ENCODE data around the gene USP3. TPM values are rescaled to one million over a fixed set of nuclear protein-coding genes. Genes with fewer than 3 reads are reported as not detected.

Gene USP3
- total RNA-seq, 1 donor from 2014 or later = 49.2 TPM

GRCh38 chr15:63494408-63494807 is 10.0 kb upstream of the USP3 start:
- intact Hi-C loops (cut with micrococcal nuclease) = loop anchor here (1.0 to 10.0 kb wide), 2 partner anchors 9 to 1400 kb away; no protein-coding TSS in a partner anchor
- peak; percentile 62 for DNase-seq
- no peak overlapping the region for H3K4me3 Mint-ChIP-seq
- no peaks in the 10 kb centered on the region for H3K9me3 Mint-ChIP-seq
- peak overlapping the region; percentile 68 for H3K27ac Mint-ChIP-seq
- peaks cover 2% of the 10 kb centered on the region for H3K36me3 Mint-ChIP-seq (ENCODE audit: low read depth)
- H3K27me3 Mint-ChIP-seq = no peaks in the 10 kb centered on the region
- peaks cover 44% of the 10 kb centered on the region for H3K4me1 Mint-ChIP-seq

- DNase-seq = peak; percentile 70
- peaks cover 51% of the 10 kb centered on the region for H3K4me1 Mint-ChIP-seq
- H3K27ac Mint-ChIP-seq = no peak overlapping the region
Observed at GRCh38 chr15:63495343-63495742, 9.1 kb upstream of the USP3 start.

GRCh38 chr15:63495780-63496488 is 8.5 kb upstream of the USP3 start:
- intact Hi-C loops (cut with micrococcal nuclease) = loop anchor here (10.0 kb wide), 1 partner anchor 1399 kb away; no protein-coding TSS in a partner anchor
- peak; percentile 58 for DNase-seq
- Mint-ChIP-seq H3K9me3 (no peaks in the 10 kb centered on the region), H3K4me3 (no peak overlapping the region), H3K27me3 (no peaks in the 10 kb centered on the region), H3K36me3 (ENCODE audit: low read depth) (peaks cover under 1% of the 10 kb centered on the region), H3K4me1 (peaks cover 54% of the 10 kb centered on the region), H3K27ac (peak overlapping the region; percentile 19)

More at GRCh38 chr15:63495343-63495742, 9.1 kb upstream of the USP3 start:
- H3K9me3 Mint-ChIP-seq = no peaks in the 10 kb centered on the region
- H3K36me3 Mint-ChIP-seq (ENCODE audit: low read depth) = peaks cover 2% of the 10 kb centered on the region
- no peak overlapping the region for H3K4me3 Mint-ChIP-seq
- intact Hi-C loops (cut with micrococcal nuclease) = loop anchor here (10.0 kb wide), 1 partner anchor 1399 kb away; no protein-coding TSS in a partner anchor
- H3K27me3 Mint-ChIP-seq = no peaks in the 10 kb centered on the region

DNA sequence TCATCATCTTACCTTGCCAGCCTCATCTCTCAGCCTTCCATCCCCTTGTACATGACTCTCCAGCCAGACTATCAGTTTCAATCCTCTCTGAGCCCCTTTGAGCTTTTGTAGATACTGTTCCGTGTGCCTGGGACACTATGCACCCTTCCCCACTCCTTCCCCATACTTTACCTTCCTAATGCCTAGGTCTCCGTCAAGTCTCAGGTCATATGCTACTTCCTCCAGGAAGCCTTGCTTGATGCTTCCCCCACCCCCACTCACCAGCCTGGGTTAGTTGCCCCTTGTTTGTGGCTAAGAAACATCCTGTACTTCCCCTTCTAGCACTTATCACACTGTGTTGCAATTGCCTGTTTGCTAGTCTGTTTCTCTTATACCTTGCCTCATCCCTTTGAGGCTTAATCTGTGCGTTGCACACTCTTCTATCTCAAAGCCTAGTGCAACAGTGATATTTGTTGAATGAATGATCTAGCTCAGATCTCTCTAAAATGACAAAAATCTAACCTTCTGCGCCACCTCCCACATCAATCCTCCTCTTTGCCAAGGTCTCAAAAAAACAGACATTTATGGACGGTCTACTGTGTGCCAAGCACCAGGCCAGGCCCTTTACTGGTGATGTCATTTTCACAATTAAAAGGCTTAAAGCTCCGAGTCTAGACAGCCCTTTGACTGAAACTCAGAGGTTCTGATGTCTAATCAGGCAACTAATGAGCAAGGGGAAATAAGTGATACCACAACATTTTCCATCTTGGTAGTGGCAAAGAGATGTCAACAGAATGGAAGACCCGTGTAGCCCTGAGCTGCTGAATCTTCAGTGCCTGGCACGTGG is 6.5 kb upstream of the USP3 start:
- Mint-ChIP-seq H3K4me1 (peaks cover 64% of the 10 kb centered on the region), H3K27me3 (no peaks in the 10 kb centered on the region), H3K4me3 (no peak overlapping the region), H3K27ac (no peak overlapping the region), H3K9me3 (no peaks in the 10 kb centered on the region), H3K36me3 (ENCODE audit: low read depth) (no peaks in the 10 kb centered on the region)
- intact Hi-C loops (cut with micrococcal nuclease) = loop anchor here (1.0 to 10.0 kb wide), 3 partner anchors 11 to 1397 kb away; no protein-coding TSS in a partner anchor
- peak; percentile 88 for DNase-seq

DNA sequence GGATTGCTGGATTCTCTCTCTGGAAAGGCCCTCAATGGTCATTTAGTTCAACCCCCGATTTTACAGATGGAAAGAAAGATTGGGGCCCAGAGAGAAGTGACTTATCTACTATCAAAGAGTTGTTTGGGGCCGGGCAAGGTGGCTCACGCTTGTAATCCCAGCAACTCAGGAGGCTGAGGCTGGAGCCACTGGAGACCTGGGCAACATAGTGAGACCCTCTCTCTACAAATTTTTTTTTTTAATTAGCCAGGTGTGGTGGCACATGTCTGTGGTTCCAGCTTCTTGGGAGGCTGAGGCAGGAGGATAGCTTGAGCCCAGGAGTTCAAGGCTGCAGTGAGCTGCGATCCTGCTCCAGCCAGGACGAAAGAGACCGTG is 5.2 kb upstream of the USP3 start:
- intact Hi-C loops (cut with micrococcal nuclease) = loop anchor here (10.0 kb wide), 1 partner anchor 1396 kb away; no protein-coding TSS in a partner anchor
- peaks cover 63% of the 10 kb centered on the region for H3K4me1 Mint-ChIP-seq
- no peaks in the 10 kb centered on the region for H3K27me3 Mint-ChIP-seq
- DNase-seq = no peak
- peak overlapping the region; percentile 77 for H3K27ac Mint-ChIP-seq
- H3K4me3 Mint-ChIP-seq = no peak overlapping the region
- peaks cover 2% of the 10 kb centered on the region for H3K36me3 Mint-ChIP-seq (ENCODE audit: low read depth)
- H3K9me3 Mint-ChIP-seq = no peaks in the 10 kb centered on the region

GRCh38 chr15:63499611-63500010 is 4.8 kb upstream of the USP3 start:
- no peaks in the 10 kb centered on the region for H3K9me3 Mint-ChIP-seq
- no peaks in the 10 kb centered on the region for H3K27me3 Mint-ChIP-seq
- peaks cover 2% of the 10 kb centered on the region for H3K36me3 Mint-ChIP-seq (ENCODE audit: low read depth)
- peaks cover 60% of the 10 kb centered on the region for H3K4me1 Mint-ChIP-seq
- intact Hi-C loops (cut with micrococcal nuclease) = loop anchor here (5.0 to 10.0 kb wide), 5 partner anchors 287 to 1395 kb away; partner anchors contain the start of genes CIAO2A and SNX1
- no peak overlapping the region for H3K4me3 Mint-ChIP-seq
- no peak for DNase-seq
- H3K27ac Mint-ChIP-seq = peak overlapping the region; percentile 57

DNA sequence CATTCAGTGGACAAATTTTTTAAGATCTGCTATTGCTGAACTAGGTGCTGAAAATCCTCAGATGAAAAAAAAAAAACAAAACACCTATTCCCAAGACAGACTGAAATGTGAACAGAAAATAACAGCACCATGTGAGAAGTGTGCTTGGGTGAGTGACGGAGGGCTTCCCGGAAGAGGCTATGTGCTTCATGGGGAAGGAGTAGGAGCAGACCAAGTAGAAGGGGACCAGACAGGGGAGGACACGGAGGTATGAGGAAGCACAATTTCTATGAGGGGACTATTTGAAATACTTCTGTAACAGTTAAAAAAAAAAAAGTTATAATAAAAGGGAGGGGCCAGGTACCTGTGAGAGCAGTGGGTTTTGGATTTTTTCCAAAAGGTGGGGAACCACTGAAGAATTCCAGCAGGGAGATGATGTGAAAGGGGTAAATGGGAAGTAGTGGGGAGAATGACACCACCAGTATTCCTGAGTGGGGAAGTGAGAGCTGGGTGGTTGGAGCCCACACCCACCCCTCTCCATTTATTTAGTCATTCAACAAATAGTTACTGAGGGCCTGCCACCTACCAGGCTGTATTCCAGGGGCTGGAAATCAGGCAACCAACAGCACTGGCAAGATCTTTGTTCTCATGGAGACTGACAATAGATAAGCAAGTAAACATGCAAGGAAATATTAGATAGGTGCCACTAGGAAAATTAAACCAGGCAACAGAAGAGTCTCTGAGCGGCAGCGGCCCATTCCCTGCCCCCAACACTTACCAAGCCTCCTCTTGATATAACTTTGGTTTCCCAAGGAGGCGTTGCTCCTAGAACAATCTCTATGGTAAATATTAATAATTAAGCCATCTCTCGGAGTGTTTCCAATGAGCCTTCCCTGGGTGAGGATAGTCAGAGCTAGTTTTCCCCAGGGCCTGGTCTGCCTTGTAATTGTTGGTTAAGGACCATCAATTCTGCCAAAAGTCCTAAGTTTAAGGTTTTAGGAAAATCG is 3.8 kb upstream of the USP3 start:
- DNase-seq = peak; percentile 53
- Mint-ChIP-seq H3K4me3 (peak overlapping the region; percentile 86), H3K36me3 (ENCODE audit: low read depth) (peaks cover 3% of the 10 kb centered on the region), H3K27ac (peak overlapping the region; percentile 57), H3K4me1 (peaks cover 55% of the 10 kb centered on the region), H3K9me3 (no peaks in the 10 kb centered on the region), H3K27me3 (no peaks in the 10 kb centered on the region)
- intact Hi-C loops (cut with micrococcal nuclease) = loop anchor here (5.0 to 10.0 kb wide), 4 partner anchors 288 to 1337 kb away; partner anchors contain the start of genes CIAO2A and SNX1

DNA sequence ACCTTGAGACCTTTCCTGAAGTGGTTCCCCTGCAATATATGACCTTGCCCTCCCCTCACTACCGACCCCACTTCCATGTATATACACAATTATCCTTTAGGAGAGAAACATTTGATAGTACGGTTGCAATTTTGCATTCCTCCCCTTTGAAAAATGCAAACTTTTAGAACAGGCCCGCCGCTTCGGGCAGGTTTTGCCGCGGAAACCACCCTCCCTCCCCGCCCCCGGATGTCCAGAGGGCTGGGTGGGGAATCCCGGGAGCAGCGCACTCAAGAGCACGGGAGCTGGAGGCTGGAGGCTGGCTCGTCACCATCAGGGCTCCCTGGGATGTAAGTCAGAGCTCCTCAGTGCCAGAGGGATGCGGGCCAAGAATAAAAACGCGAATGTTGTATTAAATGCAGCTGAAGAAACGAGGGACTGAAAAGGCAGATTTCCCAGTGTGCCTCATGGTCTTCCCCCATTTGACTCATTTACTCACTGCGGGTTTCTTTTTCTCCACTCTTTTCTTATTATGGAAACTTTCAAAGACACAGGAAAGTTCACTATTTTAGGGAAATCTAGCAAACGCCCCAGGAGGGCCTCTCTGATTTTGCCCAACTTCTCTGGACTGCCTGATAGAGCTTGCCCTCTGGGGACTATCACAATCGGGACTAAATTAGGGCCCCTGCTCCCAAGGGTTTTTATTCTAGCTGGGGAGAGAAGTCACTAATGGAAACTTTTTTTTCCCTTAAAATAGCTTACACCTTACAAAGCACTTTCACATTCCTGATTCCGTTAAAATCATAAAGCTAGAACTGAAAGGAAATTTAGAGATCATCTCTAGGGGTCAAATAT is 2.9 kb upstream of the USP3 start:
- intact Hi-C loops (cut with micrococcal nuclease) = loop anchor here (5.0 to 10.0 kb wide), 4 partner anchors 289 to 1336 kb away; partner anchors contain the start of genes CIAO2A and SNX1
- H3K36me3 Mint-ChIP-seq (ENCODE audit: low read depth) = peaks cover 7% of the 10 kb centered on the region
- peak overlapping the region; percentile 97 for H3K27ac Mint-ChIP-seq
- peak overlapping the region; percentile 86 for H3K4me3 Mint-ChIP-seq
- peak; percentile 82 for DNase-seq
- no peaks in the 10 kb centered on the region for H3K9me3 Mint-ChIP-seq
- H3K4me1 Mint-ChIP-seq = peaks cover 57% of the 10 kb centered on the region
- no peaks in the 10 kb centered on the region for H3K27me3 Mint-ChIP-seq

- Mint-ChIP-seq H3K27ac (peak overlapping the region; percentile 97), H3K27me3 (no peaks in the 10 kb centered on the region), H3K9me3 (no peaks in the 10 kb centered on the region), H3K4me1 (peaks cover 58% of the 10 kb centered on the region), H3K36me3 (ENCODE audit: low read depth) (peaks cover 8% of the 10 kb centered on the region), H3K4me3 (peak overlapping the region; percentile 86)
- DNase-seq = peak; percentile 62
- intact Hi-C loops (cut with micrococcal nuclease) = loop anchor here (5.0 to 10.0 kb wide), 4 partner anchors 290 to 1335 kb away; partner anchors contain the start of genes CIAO2A and SNX1
Observed at GRCh38 chr15:63502137-63502766, 2.1 kb upstream of the USP3 start.

DNA sequence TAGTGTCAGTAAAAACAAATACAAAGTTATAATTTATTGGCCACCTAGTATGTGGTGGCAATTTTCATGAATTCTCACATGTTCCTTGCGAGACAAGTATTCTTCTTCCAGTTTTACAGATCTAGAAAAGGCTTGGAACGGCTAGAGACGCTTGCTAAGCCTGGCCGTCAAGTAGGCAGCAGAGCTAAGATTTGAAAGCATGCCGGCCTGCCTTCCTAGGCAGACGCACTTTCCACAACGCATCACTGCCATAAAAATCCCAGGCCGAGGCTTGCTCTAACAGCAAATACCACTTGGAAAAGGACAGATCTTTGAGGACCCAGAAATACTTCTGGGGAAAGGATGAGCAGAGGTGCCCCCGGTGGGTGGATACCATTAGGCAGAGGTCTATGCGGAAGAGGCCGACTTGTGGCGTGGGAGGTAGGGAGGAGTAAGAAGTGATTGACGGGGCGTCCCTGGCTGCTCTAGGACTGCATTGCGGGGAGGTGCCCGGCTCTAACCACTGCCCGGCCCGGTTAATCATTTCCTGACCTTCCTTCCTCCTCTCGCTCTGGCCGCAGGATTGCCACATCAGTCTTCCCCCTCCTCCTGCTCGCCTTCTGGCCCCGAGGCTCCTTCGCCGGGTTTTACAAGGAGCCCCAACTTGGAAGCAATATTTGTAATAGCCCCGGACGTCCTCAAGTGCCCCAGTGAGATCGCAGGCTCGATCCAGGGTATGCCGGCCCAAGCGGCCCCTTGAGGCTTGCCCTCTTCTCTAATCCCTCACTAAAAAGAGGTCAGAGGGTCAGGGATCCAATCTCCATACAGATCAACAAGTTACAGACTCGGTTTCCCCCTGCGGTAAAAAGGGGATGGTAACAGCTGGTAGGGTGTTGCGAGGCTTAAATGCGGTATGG is 1.3 kb upstream of the USP3 start:
- intact Hi-C loops (cut with micrococcal nuclease) = loop anchor here (1.0 to 10.0 kb wide), 5 partner anchors 9 to 1334 kb away; partner anchors contain the start of genes CIAO2A and SNX1
- Mint-ChIP-seq H3K27ac (peak overlapping the region; percentile 97), H3K9me3 (no peaks in the 10 kb centered on the region), H3K27me3 (no peaks in the 10 kb centered on the region), H3K36me3 (ENCODE audit: low read depth) (peaks cover 8% of the 10 kb centered on the region), H3K4me1 (peaks cover 63% of the 10 kb centered on the region), H3K4me3 (peak overlapping the region; percentile 86)
- DNase-seq = peak; percentile 87

DNA sequence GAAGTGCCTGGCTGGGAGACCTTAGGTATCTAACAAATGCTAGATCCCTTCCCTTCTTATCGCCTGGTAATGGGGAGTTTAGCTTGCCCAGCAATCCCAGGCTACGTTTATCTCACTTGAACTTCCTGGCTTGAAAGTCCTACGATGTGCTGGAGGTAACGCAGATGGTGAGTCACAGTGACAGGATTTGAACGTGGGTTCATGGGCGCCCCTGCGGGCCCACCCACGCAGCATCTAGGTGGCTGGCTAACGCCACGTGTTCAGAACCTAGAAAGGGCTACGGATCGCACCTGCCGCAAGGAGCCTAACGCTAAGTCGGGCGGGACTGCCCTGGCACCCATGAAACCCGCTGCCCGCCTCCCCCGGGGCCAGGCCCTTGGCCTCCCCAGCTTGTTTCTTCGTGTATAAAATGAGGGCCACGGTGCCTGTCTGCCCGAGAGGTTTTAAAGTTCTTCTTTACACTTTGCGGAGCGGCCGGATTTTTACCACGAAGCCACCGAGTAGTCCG is 600 bp upstream of the USP3 start:
- Mint-ChIP-seq H3K4me1 (peaks cover 68% of the 10 kb centered on the region), H3K9me3 (no peaks in the 10 kb centered on the region), H3K4me3 (peak overlapping the region; percentile 86), H3K36me3 (ENCODE audit: low read depth) (peaks cover 8% of the 10 kb centered on the region), H3K27me3 (no peaks in the 10 kb centered on the region), H3K27ac (peak overlapping the region; percentile 97)
- DNase-seq = peak; percentile 93
- intact Hi-C loops (cut with micrococcal nuclease) = loop anchor here (1.0 to 10.0 kb wide), 9 partner anchors 9 to 1334 kb away; partner anchors contain the start of genes CIAO2A and SNX1

Data from activated CD4-positive, alpha-beta T cell treated with anti-CD3 and anti-CD28 coated beads, Interleukin-2, amount 10 ng/mL, durations not matched to agents 24 days and 14 days (primary cell).